Upper lobe of right lung (tissue), 1 donor: ENCODE results near the gene RPS25. TPM values are rescaled to one million over a fixed set of nuclear protein-coding genes. Genes with fewer than 3 reads are reported as not detected.
"Not testable (repeated sequence)": the region's sequence is repeated elsewhere in the genome, so short reads cannot be mapped to it uniquely, and the experiment has no call there.

ENCODE experiments used
- ATAC-seq: fragments of 200-7000 bp; cut with Tn5 transposase; one replicate; pipeline ENCODE4 v1.9.1; 2020; ENCODE audit warnings: mild to moderate bottlenecking, moderate library complexity
- DNase-seq: peaks from one replicate; pipeline ENCODE4 v3.0.0-alpha.2; 2020
- H3K27ac ChIP-seq: fragments of 200-600 bp; one replicate; pipeline ENCODE4 v1.8.0; 2022
- H3K27me3 ChIP-seq: fragments of 200-600 bp; one replicate; pipeline ENCODE4 v1.8.0; 2022; ENCODE audit warnings: mild to moderate bottlenecking
- H3K36me3 ChIP-seq: fragments of 200-600 bp; one replicate; pipeline ENCODE4 v1.8.0; 2022
- H3K4me1 ChIP-seq: fragments of 200-600 bp; one replicate; pipeline ENCODE4 v1.8.0; 2022
- H3K4me3 ChIP-seq: fragments of 200-600 bp; one replicate; pipeline ENCODE4 v1.8.0; 2022; ENCODE audit warnings: mild to moderate bottlenecking
- H3K9me3 ChIP-seq: fragments of 200-600 bp; one replicate; pipeline ENCODE4 v1.8.0; 2022
- intact Hi-C: fragments of 100-400 bp; cut with DNase I; formaldehyde crosslinking; loops from one replicate; pipeline ENCODE4 v1.11.0; 2022
- total RNA-seq: library from RNA; stranded (reverse); fragmentation: NEBNext Ultra II Directional; extraction: Animal tissue kit (Norgen Biotek cat#: 25700); gene quantifications from one replicate; pipeline ENCODE4 v1.2.1, GENCODE V29; 2021
- TF ChIP-seq, protein P1 (sequence below): fragments of 200-600 bp; IDR thresholded peaks from one replicate; pipeline ENCODE4 v1.8.0; 2022; ENCODE audit warnings: antibody characterized with exemption
- donor health status: DM: no; HTN: yes; CAD: no; lungs with severe emphysema.

Gene RPS25
- total RNA-seq, 1 donor from 2014 or later = 850 TPM

DNA sequence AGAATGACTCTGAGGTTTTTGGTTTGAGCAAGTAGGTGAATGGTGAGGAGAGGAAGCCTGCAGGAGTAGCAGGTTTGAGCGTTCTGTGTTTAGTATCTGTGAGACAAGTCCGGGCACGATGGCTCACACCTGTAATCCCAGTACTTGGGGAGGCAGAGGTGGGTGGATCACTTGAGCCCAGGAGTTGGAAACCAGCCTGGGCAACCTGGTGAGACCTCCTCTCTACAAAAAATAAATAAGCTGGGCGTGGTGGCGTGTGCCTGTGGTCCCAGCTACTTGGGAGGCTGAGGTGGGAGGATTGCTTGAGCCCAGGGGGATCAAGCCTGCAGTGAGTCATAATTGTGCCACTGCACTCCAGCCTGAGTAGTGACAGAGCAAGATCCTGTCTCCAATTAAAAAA, 29.9 kb downstream of the RPS25 start:
- H3K4me3 ChIP-seq = no peak overlapping the region
- intact Hi-C loops = no loop called here
- no peaks in the 10 kb centered on the region for H3K4me1 ChIP-seq
- DNase-seq (no peak), ATAC-seq (no peak)
- H3K9me3 ChIP-seq = no peaks in the 10 kb centered on the region
- no peak overlapping the region for H3K27ac ChIP-seq
- H3K36me3 ChIP-seq = no peaks in the 10 kb centered on the region
- TF ChIP-seq, protein P1, sequence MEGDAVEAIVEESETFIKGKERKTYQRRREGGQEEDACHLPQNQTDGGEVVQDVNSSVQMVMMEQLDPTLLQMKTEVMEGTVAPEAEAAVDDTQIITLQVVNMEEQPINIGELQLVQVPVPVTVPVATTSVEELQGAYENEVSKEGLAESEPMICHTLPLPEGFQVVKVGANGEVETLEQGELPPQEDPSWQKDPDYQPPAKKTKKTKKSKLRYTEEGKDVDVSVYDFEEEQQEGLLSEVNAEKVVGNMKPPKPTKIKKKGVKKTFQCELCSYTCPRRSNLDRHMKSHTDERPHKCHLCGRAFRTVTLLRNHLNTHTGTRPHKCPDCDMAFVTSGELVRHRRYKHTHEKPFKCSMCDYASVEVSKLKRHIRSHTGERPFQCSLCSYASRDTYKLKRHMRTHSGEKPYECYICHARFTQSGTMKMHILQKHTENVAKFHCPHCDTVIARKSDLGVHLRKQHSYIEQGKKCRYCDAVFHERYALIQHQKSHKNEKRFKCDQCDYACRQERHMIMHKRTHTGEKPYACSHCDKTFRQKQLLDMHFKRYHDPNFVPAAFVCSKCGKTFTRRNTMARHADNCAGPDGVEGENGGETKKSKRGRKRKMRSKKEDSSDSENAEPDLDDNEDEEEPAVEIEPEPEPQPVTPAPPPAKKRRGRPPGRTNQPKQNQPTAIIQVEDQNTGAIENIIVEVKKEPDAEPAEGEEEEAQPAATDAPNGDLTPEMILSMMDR = no peak
- no peaks in the 10 kb centered on the region for H3K27me3 ChIP-seq

DNA sequence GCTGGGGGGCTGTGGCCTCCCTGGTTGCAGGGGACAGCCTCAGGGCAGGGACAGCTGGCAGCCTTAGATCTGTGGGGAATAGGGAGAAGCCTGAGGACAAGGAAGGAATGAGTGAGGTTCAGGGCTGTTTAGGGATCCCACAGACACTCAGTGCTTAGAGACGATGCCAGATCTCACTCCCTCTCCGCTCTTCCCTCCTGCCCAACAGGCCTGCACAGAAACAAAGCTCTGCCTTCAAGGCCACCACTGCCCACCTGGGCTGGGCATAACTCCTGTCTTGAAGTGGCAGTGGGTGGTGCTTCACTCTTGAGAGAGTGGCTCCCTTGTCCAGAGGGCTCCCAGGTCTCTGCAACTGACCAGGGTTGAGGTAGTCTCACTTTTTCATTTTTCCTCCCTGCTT, 33.3 kb downstream of the RPS25 start:
- H3K27ac ChIP-seq = no peak overlapping the region

DNA sequence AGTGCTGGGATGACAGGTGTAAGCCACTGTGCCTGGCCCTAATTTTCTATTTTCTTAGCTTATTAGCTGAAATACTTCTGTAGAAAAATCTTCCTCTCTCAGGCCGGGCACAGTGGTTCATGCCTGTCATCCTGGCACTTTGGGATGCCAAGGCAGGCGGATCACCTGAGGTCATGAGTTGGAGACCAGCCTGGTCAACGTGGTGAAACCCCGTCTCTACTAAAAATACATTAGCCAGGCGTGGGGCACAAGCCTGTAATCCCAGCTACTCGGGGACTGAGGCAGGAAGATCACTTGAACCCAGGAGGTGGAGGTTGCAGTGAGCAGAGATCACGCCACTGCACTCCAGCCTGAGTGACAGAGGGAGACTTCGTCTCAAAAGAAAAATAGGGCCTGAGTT, 33.8 kb downstream of the RPS25 start:
- H3K27ac ChIP-seq, intact Hi-C loops, H3K27me3 ChIP-seq, H3K4me1 ChIP-seq, DNase-seq, H3K4me3 ChIP-seq, ATAC-seq, H3K9me3 ChIP-seq, H3K36me3 ChIP-seq: not testable (repeated sequence)

More for the DNA sequence above, 33.3 kb downstream of the RPS25 start:
- Histone ChIP-seq H3K27me3 (no peaks in the 10 kb centered on the region), H3K4me3 (no peak overlapping the region), H3K36me3 (no peaks in the 10 kb centered on the region), H3K4me1 (peaks cover 9% of the 10 kb centered on the region), H3K9me3 (no peaks in the 10 kb centered on the region)
- TF ChIP-seq, protein P1 = no peak
- ATAC-seq (peak; percentile 27), DNase-seq (no peak)
- intact Hi-C loops = no loop called here

DNA sequence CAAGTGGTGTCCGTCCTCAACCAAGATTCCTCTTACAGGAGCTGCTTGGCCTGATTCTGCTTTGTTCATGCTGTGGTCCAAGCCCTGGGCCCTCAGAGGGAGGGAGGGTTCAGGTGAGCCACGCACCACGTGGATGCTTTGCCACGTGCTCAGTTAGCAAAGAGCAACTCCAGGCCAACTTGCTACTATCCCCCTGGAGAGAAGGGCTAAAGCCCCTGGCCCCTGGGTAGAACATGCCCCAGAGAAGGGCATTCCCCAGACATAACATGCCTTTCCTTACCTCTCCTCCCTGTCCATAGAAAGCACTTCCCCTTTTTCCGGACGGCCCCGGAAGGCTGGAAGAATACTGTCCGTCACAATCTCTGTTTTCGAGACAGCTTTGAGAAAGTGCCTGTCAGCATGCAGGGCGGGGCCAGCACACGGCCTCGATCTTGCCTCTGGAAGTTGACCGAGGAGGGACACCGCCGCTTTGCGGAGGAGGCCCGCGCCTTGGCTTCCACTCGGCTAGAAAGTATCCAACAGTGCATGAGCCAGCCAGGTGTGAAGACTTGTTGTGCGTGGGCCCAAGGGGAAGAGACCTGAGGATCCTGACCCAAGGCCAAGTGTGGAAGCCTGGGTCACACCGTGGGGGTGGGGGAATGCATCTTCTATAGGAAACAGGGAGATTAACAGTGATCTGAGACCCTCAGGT, 37.8 kb downstream of the RPS25 start:
- H3K4me1 ChIP-seq = peaks cover 10% of the 10 kb centered on the region
- intact Hi-C loops = no loop called here
- no peak overlapping the region for H3K4me3 ChIP-seq
- no peaks in the 10 kb centered on the region for H3K27me3 ChIP-seq
- TF ChIP-seq, protein P1 = no peak
- H3K36me3 ChIP-seq = no peaks in the 10 kb centered on the region
- peak; percentile 74 for ATAC-seq
- H3K27ac ChIP-seq = no peak overlapping the region
- DNase-seq = peak; percentile 65
- H3K9me3 ChIP-seq = no peaks in the 10 kb centered on the region

DNA sequence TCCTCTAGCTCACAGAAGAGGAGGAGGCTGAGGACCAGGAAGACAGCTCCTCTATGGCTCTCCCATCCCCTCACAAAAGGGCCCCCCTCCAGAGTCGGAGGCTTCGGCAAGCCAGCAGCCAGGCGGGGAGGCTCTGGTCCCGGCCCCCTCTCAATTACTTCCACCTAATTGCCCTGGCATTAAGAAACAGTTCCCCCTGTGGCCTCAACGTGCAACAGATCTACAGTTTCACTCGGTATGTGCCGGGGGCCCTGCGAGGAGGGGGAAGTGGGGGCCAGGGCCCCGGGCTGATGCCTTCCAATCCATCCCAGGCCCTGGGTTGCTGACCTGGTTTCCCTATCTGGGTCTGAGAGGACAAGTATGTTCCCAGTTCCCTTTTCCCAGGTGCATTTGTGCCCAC, 38.7 kb downstream of the RPS25 start:
- intact Hi-C loops = no loop called here
- H3K4me1 ChIP-seq = peaks cover 10% of the 10 kb centered on the region
- DNase-seq (no peak), ATAC-seq (no peak)
- H3K9me3 ChIP-seq = no peaks in the 10 kb centered on the region
- TF ChIP-seq, protein P1 = no peak
- no peaks in the 10 kb centered on the region for H3K36me3 ChIP-seq
- H3K4me3 ChIP-seq = no peak overlapping the region
- no peak overlapping the region for H3K27ac ChIP-seq
- H3K27me3 ChIP-seq = no peaks in the 10 kb centered on the region

DNA sequence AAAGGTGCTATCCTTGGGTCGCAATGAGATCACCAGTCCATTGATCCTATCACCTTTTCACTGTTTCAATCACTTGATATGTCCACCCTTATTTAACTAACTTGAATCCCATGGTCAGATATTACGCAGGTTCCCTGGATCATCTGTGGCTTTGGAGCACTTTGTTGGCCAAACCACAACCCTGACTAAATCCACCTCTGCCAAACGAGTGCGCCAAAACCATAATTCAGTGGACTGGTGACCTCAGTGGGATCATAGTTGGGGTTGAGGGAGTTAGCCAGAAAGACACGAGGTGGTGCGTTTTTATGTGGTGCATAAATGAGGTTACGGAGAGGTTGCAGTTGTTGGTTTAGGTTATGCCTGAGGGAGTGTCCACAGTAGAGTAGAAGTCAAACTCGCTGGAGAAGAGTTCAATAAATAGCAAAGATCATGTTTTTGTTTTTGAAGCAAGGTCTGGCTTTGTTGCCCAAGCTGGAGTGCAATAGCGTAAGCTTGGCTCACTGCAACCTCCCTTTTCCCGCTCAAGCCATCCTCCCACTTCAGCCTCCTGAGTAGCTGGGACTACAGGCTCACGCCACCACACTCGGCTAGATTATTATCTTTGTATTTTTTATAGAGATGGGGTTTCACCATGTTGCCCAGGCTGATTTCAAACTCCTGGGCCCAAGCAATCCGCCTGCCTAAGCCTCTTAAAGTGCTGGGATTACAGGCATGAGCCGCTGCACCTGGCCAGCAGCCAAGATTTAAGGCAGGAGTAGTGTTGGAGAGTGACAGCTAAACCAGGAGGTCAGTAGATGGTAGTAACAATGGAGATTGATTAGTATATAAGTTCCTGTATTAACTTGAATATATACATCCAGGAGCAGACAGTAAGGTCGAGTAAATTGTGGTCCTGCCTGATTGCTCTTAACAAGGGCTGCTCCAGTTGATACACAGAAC, 42.1 kb downstream of the RPS25 start:
- Histone ChIP-seq H3K36me3 (no peaks in the 10 kb centered on the region), H3K4me1 (peaks cover 10% of the 10 kb centered on the region), H3K9me3 (no peaks in the 10 kb centered on the region), H3K4me3 (no peak overlapping the region), H3K27ac (no peak overlapping the region), H3K27me3 (peaks cover 3% of the 10 kb centered on the region)
- TF ChIP-seq, protein P1 = no peak
- DNase-seq (no peak), ATAC-seq (no peak)
- intact Hi-C loops = no loop called here
